Suppressor macrophage treated with lipopolysaccharide for 4 hours (primary cell): ENCODE measurements around the gene ZNF365.
"Not testable (repeated sequence)": the region's sequence is repeated elsewhere in the genome, so short reads cannot be mapped to it uniquely, and the experiment has no call there.

Experiments
- DNase-seq: peaks from one replicate; pipeline ENCODE4 v3.0.0-alpha.2; 2020

Gene ZNF365, protein sequence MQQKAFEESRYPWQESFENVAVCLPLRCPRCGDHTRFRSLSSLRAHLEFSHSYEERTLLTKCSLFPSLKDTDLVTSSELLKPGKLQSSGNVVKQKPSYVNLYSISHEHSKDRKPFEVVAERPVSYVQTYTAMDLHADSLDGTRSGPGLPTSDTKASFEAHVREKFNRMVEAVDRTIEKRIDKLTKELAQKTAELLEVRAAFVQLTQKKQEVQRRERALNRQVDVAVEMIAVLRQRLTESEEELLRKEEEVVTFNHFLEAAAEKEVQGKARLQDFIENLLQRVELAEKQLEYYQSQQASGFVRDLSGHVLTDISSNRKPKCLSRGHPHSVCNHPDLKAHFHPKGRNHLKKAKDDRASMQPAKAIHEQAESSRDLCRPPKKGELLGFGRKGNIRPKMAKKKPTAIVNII

DNA sequence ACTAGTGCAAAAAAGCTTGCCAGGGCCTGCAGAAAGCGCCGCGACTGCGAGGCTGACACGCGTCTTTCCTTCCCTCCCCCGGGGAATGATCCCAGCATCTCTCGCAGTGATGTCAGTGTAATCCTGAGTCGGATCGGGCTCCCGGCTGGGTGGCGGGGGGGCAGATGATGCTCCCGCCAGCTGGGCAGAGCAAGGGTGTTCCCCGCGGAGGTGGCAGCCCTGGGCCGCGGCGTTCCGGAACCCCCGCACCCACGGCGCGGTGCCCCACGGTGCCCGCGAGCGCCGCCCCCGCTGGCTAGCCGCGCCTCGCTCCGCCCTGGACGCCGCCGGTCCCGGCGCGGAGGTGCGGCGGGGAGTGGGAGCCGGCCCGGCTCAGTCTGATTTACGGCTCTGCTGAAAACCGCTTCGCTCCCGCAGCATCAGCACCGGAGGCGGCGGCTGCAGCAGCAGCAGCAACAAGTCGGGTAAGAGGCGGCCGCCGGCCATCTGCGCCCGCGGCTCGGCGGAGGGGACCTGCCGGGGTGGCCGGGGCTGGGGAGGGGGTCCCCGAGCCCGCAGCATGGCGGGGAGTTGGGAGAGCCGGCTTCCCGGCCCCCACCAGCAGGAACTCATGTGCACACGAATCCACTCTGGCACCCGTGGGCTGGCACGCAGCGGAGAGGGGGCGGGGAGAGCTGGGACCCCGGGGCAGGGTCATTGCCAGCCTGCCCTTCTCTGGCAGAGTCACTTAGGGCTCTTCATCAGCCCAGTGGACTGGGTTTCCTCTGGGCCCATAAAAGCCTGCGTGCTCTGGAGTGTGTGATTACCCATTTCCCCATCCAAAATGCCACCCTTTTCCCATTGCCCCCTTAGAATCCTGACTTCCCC, at the start of gene ZNF365:
ZNF365 (plus strand) TSS at position 375 of the 867 bp plus-strand sequence. CDS start 1,825 bp downstream, outside the sequence.
- peak; percentile 11 for DNase-seq

DNA sequence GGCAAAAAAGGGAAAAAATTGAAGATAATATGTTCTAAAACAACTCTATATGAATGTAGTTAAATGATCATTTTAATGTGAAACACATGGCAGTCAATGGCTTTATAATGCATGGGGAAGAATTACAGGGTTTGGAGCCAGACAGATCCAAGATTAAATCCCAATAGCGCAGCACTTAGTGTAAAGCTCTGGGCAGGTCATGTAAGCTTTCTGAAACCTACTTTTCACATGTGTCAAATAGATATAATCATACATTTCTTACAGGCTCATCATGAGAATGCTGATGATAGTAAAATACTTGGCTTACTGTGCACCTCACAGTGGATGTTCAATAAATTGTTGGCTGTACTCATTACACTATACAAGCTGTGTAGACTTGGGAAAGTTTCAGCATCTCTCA, 48.0 kb upstream of the ZNF365 start:
- no peak for DNase-seq

DNA sequence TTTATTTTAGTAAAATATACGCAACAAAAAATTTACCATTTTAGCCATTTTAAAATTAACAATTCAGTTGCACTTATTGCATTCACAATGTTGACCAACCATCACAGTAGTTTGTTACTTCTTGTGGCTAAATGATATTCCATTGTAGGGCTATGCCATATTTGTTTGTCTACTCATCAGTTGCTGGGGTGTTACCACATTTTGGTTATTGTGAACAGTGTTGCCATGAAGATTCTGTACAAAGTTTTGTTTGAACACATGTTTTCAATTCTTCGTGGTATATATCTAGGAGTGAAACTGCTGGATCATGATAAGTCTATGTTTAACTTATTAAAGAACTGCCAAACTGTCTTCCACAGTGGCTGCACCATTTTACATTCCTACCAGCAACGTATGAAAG, 46.3 kb upstream of the ZNF365 start:
- no peak for DNase-seq

DNA sequence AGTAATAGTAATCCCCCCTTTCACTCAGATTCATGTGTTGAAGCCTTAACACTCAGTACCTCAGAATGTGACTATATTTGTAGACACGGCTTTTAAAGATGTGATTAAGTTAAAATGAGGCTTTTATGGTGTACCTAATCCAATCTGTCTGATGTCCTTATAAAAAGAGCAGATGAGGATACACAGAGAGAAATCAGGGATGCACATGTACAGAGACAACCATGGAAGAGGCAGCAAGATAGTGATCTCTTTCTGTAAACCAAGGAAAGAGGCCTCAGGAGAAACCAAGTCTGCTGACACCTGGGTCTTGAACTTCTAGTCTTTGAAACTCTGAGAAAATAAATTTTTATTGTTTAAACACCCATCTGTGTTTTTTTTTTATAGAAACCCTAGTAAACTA, 44.0 kb upstream of the ZNF365 start:
- DNase-seq: no peak

DNA sequence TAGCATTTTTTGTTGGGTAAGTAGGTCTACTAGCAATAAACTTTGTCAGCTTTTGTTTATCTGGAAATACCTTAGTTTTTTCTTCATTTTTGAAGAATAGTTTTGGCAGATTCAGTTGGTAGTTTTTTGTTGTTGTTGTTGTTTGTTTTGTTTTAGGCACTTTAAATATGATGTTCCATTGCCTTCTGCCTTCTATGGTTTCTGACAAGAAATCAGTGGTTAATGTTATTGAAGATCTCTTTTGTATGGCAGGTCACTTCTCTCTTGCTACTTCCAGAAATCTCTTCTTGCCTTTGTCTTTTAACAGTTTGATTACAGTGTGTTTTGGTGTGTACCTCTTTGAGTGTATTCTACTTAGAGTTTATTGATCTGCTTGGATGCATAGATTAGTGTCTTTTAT, 41.8 kb upstream of the ZNF365 start:
- DNase-seq: no peak

DNA sequence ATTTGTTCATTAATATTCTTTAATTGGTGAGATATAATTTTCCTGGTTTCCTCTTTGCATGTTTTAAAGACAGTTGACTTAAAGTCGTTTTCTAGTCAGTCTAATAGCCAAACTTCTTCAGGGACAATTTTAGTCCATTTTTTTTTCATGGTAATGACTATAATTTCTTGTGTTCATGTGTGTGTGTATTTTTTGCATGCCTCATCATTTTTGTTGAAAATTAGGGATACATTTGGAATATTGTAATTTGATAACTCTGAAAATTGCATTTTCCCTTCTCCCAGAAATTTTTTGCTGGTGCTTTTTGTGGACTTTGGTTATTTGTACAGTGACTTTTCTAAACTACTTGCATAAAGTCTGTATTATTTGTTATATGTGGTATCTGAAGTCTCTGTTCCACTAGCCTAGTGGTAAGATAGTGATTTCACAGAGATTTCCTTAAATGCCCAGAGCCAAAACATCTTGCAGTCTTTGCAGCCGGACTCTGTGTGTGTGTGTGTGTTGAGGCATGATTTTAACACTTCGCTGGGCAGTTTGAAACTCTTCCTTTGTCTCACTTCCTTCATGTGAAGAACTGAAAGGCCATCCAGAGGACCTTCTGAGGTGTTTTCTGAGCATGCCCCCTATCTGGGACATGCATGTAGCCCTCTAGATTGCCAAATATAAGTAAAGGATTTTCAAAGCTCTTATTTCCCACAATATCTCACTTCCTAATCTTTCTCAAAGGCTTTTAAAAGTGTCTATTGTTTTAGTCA, 40.9 kb upstream of the ZNF365 start:
- no peak for DNase-seq

DNA sequence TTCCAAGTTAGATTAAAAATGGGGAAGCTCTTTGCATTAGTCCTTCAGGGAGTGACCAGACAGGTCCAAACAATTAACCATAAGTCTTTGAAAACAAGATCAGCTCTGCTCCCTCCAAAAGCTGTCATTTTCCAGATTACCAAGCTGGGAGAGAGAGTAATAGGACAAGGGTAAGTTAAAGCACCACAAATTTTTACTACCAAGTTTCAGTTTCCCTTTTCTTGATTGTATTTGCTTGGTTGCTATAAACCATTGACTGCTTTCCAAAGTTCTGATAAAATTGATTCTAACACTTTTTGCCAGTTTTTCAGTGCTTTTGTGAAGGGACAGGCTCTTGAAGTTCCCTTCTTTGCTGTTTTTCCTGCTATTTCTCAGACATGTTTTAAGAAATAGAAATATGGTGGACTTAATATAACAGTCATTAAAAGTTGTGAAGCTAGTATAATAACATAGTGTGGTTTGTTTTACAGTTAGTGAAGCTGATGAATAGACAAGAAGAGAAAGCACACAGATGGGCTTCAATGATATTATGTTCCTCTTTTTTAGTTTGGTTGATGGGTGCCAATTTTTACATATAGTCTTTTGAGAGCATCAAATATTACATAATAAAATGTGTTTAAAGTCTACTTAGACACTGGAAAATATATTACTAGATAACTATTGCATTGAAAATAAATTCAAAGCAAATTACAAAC, 40.0 kb upstream of the ZNF365 start:
- DNase-seq: no peak

DNA sequence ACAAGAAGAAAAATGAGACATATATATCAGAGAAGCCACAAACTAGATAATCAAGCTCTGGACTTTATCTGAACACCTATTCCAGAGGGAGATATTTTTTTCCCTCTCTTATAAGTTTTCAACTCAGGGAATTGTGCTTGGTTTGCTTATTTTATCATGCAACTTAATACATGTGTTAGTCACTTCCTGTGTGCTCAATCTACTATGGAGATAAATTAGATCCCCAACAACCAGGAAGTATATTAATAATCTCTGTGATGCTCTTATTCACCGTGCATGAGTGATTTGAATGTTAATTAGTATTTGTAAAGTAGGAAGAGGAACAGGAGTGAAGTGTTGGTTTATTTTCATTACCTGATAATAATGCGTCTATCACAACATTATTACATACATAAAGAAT, 38.8 kb upstream of the ZNF365 start:
- no peak for DNase-seq

DNA sequence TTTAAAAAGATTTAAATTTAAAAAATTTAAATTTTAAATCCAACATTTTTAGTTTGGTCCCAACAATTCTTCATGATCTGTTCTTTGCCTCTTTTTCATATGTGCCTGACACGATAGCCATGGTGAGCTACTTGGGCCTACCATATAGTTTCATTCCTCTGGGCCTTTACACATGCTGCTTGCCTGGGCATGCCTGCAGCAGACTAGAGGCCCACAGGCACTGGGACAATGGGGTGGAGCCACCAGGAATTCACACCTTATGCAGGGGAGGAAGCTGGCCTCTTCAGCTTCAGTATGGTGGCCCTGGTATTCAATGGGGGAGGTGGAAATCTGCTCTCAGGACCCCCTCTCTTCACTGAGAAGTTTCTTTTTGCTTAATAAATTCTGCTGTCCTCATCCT, 37.8 kb upstream of the ZNF365 start:
- DNase-seq: no peak

DNA sequence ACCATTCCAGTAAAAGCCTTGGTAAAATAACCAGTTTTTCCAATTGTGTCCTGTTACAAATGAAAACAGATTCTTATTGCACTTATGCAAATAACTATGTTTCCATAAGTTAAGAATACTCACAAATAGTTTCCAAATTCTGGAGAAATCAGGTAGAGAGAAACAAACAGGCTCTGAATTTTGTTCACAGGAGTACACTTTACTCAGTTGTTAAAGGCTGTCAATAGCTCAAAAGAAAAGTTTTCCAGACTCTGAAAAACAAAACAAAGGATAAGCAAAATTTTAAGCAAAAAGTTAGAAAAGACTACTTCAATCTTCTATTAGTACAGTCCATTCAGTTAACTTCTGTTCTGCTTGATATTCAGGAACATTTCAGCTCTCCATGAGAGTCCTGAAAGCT, 32.8 kb upstream of the ZNF365 start:
- DNase-seq: no peak

DNA sequence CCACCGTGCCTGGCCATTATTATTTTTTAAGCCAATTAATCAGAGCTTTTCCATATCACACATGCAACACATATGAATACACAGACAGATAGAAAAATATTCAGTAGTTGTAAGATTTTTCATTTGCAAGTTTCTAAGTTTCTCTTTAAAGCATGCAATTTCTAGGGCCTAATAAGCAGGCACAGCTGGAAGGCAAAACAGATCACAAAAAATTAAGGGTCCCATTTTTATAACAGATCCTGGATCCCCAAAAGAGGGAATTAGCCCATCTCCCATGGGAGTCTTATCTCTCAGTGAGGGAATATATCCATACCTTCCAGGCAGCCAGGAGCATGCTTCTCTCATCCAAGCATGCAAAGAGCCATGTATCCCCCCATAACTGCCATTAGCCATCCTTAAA, 31.2 kb upstream of the ZNF365 start:
- no peak for DNase-seq

DNA sequence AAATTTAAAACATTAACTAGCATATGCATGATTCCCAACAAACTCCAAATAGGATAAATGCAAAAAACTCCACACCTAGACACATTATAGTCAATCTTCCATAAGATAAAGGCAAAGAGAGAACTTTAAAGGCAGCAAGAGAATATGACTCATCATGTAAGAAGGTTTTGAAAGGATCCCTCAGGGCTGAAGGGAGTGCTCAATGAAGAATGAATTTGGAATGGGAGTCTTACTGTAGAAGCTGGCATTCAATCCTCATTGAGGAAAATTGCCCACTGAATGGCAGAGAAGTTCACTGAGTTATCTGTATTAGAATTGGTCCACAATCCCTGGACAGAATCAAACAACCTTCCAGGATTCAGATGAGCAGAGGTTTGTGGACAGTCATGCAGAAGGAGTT, 26.1 kb upstream of the ZNF365 start:
- no peak for DNase-seq

DNA sequence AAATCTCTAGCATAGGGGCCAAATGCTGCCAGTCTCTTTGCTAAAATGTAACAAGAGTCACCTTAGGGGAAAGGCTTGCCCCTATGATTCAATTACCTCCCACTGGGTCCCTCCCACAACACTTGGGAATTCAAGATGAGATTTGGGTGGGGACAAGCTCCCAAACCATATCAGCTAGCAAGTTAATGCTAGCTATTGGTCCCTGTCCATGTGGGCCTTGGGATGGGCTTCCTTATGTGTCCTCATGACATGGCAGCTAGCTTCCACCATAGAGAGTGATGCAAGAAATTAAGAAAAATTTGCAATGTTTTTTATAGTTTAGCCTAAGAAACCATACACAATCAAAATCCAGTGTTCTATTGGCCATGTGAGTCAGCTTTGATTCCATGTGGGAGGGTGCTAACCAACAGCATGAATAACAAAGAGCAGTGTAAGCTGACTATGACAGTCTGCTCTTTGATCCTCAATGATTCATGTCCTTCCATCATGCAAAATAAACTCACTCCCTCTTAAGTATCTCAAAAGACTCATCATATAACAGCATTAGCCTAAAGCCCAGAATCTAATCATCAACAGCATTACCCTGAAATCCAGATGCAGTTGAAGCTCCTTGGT, 21.7 kb upstream of the ZNF365 start:
- DNase-seq: no peak

DNA sequence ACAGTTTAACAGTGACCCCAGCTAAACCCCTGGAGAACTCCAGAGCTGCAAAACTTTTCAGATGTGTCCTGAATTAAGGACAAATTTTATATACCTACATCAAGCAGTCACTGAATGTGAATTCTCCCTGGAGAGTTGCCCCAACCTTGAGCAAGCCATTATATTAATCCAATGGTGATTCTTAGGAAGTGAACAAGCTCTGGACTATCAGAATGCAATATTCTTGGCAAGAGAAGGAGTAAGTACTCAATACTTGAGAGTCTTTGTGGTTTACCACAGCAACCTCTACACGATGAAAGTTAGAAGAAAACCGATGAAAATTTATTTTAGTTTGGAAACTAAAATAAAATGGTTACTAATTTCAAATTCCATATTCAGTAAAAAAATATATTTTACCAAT, 19.3 kb upstream of the ZNF365 start:
- no peak for DNase-seq

DNA sequence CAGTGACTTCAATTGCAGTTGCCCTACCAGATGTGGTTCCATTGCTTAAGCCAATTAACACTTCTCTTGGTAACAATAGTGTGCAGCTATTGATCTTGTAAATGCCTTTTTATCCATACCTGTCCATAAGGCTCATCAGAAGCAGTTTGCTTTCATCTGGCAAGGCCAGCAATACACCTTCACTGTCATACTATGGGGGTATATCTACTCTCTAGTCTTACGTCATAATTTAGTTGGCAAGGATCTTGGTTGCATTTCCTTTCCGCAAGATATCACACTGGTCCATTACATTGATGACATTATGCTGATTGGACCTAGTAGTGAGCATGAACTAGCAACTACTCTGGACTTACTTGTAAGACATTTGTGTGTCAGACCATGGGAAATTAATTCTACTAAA, 17.7 kb upstream of the ZNF365 start:
- no peak for DNase-seq

DNA sequence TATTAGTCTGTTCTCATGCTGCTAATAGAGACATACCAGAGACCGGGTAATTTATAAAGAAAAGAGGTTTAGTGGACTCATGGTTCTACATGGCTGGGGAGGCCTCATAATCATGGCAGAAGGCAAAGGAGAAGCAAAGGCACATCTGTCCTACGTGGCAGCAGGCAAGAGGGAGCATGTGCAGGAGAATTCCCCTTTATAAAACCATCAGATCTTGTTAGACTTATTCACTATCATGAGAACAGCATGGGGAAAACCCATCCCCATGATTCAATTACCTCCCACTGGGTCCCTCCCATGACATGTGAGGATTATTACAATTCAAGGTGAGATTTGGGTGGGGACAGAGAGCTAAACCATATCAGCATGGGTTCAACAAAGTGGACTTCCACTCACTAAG, 16.0 kb upstream of the ZNF365 start:
- DNase-seq: not testable (repeated sequence)

DNA sequence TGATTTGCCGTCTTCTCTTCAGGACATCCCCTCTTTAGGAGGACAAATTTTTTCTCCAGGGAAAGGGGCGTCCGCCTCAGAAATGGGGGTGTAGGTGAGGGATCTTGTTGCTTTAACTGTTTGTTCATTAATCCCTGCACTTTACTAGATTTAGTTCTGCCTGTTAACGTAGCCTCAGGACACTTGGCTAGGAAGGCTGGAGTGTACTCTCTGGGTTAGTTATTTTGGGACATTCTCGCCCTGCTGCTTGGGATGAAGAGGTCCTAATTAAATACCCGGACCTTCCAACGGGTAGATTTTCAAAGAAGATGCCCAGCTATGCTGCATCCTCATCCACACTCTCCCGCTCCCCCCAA, 552 bp upstream of the ZNF365 start:
- no peak for DNase-seq

DNA sequence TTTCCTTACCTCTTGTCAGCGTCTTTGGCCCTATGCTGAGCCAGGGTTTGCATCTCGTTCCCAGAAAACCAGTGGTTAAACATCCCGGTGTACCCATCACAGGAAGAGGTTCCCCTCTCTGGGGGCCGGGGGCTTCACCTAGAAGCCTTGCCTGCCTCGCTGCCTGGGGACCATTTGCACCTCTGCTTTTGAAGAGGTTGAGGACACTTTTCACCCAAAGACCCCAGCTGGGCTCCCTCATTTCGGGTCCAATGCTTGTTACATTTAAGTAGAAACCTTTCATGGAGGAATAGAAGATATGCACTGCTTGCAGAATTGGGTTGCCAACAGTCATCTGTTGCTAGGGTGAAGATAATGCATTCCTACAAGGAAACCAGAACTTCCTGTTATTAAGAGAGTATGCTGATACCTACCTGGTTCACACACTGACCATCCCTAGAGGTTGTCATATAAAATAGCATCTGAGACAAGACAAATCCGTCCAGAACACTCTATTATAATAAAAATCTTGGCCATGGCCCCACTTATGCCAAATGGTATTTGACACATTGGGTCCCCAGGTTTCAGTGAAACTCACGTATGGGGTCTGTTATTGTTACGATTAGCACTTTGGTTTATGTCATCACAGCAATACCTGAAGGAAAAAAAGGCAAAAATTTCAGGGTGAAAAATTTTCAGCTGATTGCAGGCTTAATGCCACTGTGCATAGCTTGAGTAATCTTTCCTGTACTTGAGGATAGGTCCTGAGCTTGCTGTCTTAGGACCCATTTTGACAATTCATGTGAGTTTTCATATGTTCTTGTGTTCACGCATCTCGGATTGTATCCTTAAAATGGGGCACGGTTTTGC, 917 bp downstream of the ZNF365 start:
- DNase-seq: no peak

DNA sequence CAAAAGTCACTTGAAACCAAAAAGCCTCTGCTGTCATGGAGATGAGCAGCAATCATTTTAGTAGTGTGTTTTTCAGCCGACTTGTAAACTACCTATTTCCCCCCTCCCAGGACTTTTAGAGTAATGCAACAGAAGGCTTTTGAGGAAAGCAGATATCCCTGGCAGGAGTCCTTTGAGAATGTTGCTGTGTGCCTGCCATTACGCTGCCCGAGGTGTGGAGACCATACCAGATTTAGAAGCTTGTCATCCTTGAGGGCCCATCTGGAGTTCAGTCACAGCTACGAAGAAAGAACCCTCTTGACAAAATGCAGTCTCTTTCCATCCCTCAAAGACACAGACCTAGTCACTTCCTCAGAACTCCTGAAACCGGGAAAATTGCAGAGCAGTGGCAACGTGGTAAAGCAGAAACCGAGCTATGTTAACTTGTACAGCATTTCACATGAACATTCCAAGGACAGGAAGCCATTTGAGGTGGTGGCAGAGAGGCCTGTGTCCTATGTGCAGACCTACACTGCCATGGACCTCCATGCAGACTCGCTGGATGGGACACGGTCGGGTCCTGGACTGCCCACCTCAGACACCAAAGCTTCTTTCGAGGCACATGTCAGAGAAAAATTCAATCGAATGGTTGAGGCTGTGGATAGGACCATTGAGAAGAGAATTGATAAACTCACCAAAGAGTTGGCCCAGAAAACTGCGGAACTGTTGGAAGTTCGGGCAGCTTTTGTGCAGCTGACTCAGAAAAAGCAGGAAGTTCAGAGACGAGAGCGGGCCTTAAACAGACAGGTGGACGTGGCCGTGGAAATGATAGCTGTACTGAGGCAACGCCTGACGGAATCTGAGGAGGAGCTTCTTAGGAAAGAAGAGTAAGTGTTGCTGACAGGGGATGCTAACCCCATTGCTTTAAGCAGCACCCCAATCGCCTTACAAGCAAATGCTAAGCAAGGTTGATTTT, 2.2 kb downstream of the ZNF365 start:
- no peak for DNase-seq

DNA sequence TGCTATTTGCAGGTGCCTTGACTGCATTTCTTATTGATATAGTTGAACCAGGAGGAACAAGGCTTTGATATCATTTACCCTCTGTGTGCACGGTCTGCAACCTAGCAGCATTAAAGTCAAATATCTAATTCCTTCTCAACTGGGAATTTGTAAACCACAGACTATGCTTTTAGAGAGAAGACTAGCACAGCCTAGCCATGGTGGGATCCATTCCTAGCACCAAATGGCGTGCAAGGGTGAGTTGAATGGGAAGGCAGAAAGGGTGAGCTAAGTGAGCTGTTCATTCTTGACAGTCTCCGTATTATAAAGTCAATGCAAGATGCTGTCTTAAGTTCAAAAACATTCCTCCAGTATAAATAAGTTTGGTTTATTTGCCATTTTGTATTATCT, 2.9 kb downstream of the ZNF365 start:
- no peak for DNase-seq
